Smooth muscle cell (in vitro differentiated cells): ENCODE data around the gene FAM200C. TPM values are rescaled to one million over a fixed set of nuclear protein-coding genes. Genes with fewer than 3 reads are reported as not detected.

Experiments used
- polyA plus RNA-seq: library from polyadenylated mRNA; unstranded; fragments of >200 nt; fragmentation: Nextera tagmentation; extraction: Ambion mirVana; gene quantifications from 2 replicates; pipeline ENCODE4 v1.2.1, GENCODE V29; 2016
- total RNA-seq: library from RNA; depleted of rRNA; stranded (reverse); fragments of >200 nt; gene quantifications from 2 replicates; pipeline ENCODE4 v1.2.3, GENCODE V29; 2014

FAM200C gene
- total and polyA plus RNA-seq, 2 experiments from 2014 or later, result 1.5 to 1.8 TPM

Other genes with a start within 250 kb of the FAM200C start
- gene FABP6, start 170.5 kb downstream of the FAM200C start, total RNA-seq, result not detected in 2 replicates
- 1.3 TPM in 1 of 2 replicates, not detected in the other for gene FABP6, start 170.5 kb downstream of the FAM200C start, polyA plus RNA-seq
- 3.2 and 3.4 TPM in 2 replicates for gene CCNJL, start 87.5 kb downstream of the FAM200C start, total RNA-seq
- gene CCNJL, start 87.5 kb downstream of the FAM200C start, polyA plus RNA-seq, result 6.2 and 7.3 TPM in 2 replicates
- 0.63 and 0.85 TPM in 2 replicates for gene C1QTNF2, start 29.4 kb downstream of the FAM200C start, total RNA-seq
- 1.6 and 2.6 TPM in 2 replicates for gene C1QTNF2, start 29.4 kb downstream of the FAM200C start, polyA plus RNA-seq
- gene SLU7, start 19.0 kb upstream of the FAM200C start, total RNA-seq, result 48.1 and 67.0 TPM in 2 replicates
- gene SLU7, start 19.0 kb upstream of the FAM200C start, polyA plus RNA-seq, result 46.3 and 50.3 TPM in 2 replicates
- 61.5 and 98.7 TPM in 2 replicates for gene PTTG1, start 21.8 kb upstream of the FAM200C start, total RNA-seq
- 81.9 and 92.3 TPM in 2 replicates for gene PTTG1, start 21.8 kb upstream of the FAM200C start, polyA plus RNA-seq